ENCODE measurements around the gene KIF1B. TPM values are rescaled to one million over a fixed set of nuclear protein-coding genes. Genes with fewer than 3 reads are reported as not detected.

The KIF1B gene
- total and polyA plus RNA-seq, 7 donors = 31.8 to 391 (median 326) TPM

GRCh38 chr1:10168912-10169514 lies 41.4 kb upstream of the KIF1B start:
- Histone ChIP-seq H3K4me3 (no peak overlapping the region), H3K4me1 (peaks cover 3% of the 10 kb centered on the region), H3K9me3 (no peaks in the 10 kb centered on the region), H3K27ac (no peak overlapping the region), H3K36me3 (ENCODE audit: insufficient read depth in 1 of 2, low read depth in 1 of 2) (peaks cover 2 to 92% of the 10 kb centered on the region in 2 donors), H3K27me3 (ENCODE audit: insufficient read depth in 3 of 3, low read length in 2 of 3) (no peaks in the 10 kb centered on the region)
- intact Hi-C loops (cut with DNase I) = no loop called here
- DNase-seq (no peak), ATAC-seq (no peak)
- WGBS, 3 donors = 78 to 89% (median 78%) methylated on average over 7 of the region's 7 CpGs
- TF ChIP-seq CTCF (IDR thresholded peaks at IDR 0.05) = no peak

GRCh38 chr1:10170239-10170574 lies 40.2 kb upstream of the KIF1B start:
- WGBS, 3 donors = 83 to 91% (median 86%) methylated on average over 2 of the region's 2 CpGs
- intact Hi-C loops (cut with DNase I) = no loop called here
- DNase-seq = no peak
- Histone ChIP-seq H3K27ac (no peak overlapping the region), H3K27me3 (ENCODE audit: insufficient read depth in 3 of 3, low read length in 2 of 3) (no peaks in the 10 kb centered on the region), H3K4me1 (no peaks in the 10 kb centered on the region), H3K4me3 (no peak overlapping the region), H3K36me3 (ENCODE audit: insufficient read depth in 1 of 2, low read depth in 1 of 2) (peaks cover 5 to 89% of the 10 kb centered on the region in 2 donors), H3K9me3 (no peaks in the 10 kb centered on the region)
- TF ChIP-seq CTCF (IDR thresholded peaks at IDR 0.05) = no peak
- no peak for ATAC-seq

- Histone ChIP-seq H3K36me3 (ENCODE audit: insufficient read depth in 1 of 2, low read depth in 1 of 2) (peaks cover 3 to 79% of the 10 kb centered on the region in 2 donors), H3K4me3 (no peak overlapping the region), H3K4me1 (no peaks in the 10 kb centered on the region), H3K27ac (no peak overlapping the region), H3K9me3 (no peaks in the 10 kb centered on the region), H3K27me3 (ENCODE audit: insufficient read depth in 3 of 3, low read length in 2 of 3) (no peaks in the 10 kb centered on the region)
- ATAC-seq (no peak), DNase-seq (no peak)
- no peak for TF ChIP-seq CTCF (IDR thresholded peaks at IDR 0.05)
- intact Hi-C loops (cut with DNase I) = no loop called here
- 91 to 94% (median 94%) methylated on average over 16 of the region's 16 CpGs for WGBS, 3 donors
Measured at GRCh38 chr1:10171105-10171767, 39.1 kb upstream of the KIF1B start.

GRCh38 chr1:10171995-10172669 lies 38.2 kb upstream of the KIF1B start:
- H3K27ac ChIP-seq = no peak overlapping the region
- no peak overlapping the region for H3K4me3 ChIP-seq
- TF ChIP-seq CTCF (IDR thresholded peaks at IDR 0.05) = no peak
- no peaks in the 10 kb centered on the region for H3K4me1 ChIP-seq
- no peaks in the 10 kb centered on the region for H3K9me3 ChIP-seq
- 94 to 96% (median 96%) methylated on average over 8 of the region's 8 CpGs for WGBS, 3 donors
- H3K36me3 ChIP-seq (ENCODE audit: insufficient read depth in 1 of 2, low read depth in 1 of 2) = peaks cover 3 to 71% of the 10 kb centered on the region in 2 donors
- no peaks in the 10 kb centered on the region for H3K27me3 ChIP-seq (ENCODE audit: insufficient read depth in 3 of 3, low read length in 2 of 3)
- intact Hi-C loops (cut with DNase I) = no loop called here
- ATAC-seq (no peak), DNase-seq (no peak)
